HG03066 (cell line): ENCODE results near the gene DUSP12.

Experiments
- ATAC-seq: cut with Tn5 transposase; IDR thresholded peaks from one replicate; pipeline ENCODE4 v1.9.1; 2021; ENCODE audit warnings: low read depth; ENCODE audit not compliant: unreplicated experiment

Gene DUSP12

GRCh38 chr1:161726473-161727255 is 22.9 kb upstream of the DUSP12 start:
- peak; percentile 56 for ATAC-seq

- peak; percentile 27 for ATAC-seq
These were observed 22.2 kb upstream of the DUSP12 start for GRCh38 chr1:161727256-161727924.

- no peak for ATAC-seq
These were observed 21.0 kb upstream of the DUSP12 start for GRCh38 chr1:161728376-161729226.

GRCh38 chr1:161730050-161730564 is 19.5 kb upstream of the DUSP12 start:
- no peak for ATAC-seq

GRCh38 chr1:161731241-161731640 is 18.3 kb upstream of the DUSP12 start:
- ATAC-seq = no peak

- ATAC-seq = no peak
These were observed 17.4 kb upstream of the DUSP12 start for GRCh38 chr1:161731981-161732718.

- no peak for ATAC-seq
These were observed 16.1 kb upstream of the DUSP12 start for GRCh38 chr1:161733526-161733925.

GRCh38 chr1:161735837-161736236 is 13.7 kb upstream of the DUSP12 start:
- ATAC-seq = no peak

- no peak for ATAC-seq
These were observed 13.1 kb upstream of the DUSP12 start for GRCh38 chr1:161736335-161736969.

- ATAC-seq = no peak
These were observed 12.0 kb upstream of the DUSP12 start for GRCh38 chr1:161737625-161738024.

- peak; percentile 63 for ATAC-seq
These were observed 10.8 kb upstream of the DUSP12 start for GRCh38 chr1:161738627-161739287.

GRCh38 chr1:161739865-161740566 is 9.6 kb upstream of the DUSP12 start:
- ATAC-seq = no peak

GRCh38 chr1:161740921-161741320 is 8.7 kb upstream of the DUSP12 start:
- ATAC-seq = no peak

- ATAC-seq = no peak
These were observed 6.4 kb upstream of the DUSP12 start for GRCh38 chr1:161743231-161743630.

GRCh38 chr1:161747801-161748200 is 1.8 kb upstream of the DUSP12 start:
- ATAC-seq = no peak

- ATAC-seq = no peak
These were observed 14.0 kb downstream of the DUSP12 start for GRCh38 chr1:161763522-161764098.

- peak; percentile 70 for ATAC-seq
These were observed 16.8 kb downstream of the DUSP12 start, which contains the start of gene ATF6 for GRCh38 chr1:161766102-161766981. TSS of gene ATF6 (plus strand) at chr1:161766320. CDS start at chr1:161766361, 41 bp downstream.
